Central memory CD8-positive, alpha-beta T cell (primary cell): ENCODE measurements around the gene CMKLR1.

Experiments
- ATAC-seq: fragments of 150-1000 bp; cut with Tn5 transposase; replicated peaks from 2 replicates; pipeline ENCODE4 v1.10.0; 2022; ENCODE audit warnings: mild to moderate bottlenecking, moderate FRiP score, moderate number of reproducible peaks; ENCODE audit not compliant: poor library complexity, severe bottlenecking; ENCODE audit errors: extremely low read depth
- DNase-seq, 2 donors: peaks; one replicate each; pipeline ENCODE4 v3.0.0; 2021; ENCODE audit warnings: low spot score in 2 of 2
- H3K27ac Mint-ChIP-seq: one replicate; pipeline ENCODE4 v1.8.0; 2022; ENCODE audit warnings: low read depth, mild to moderate bottlenecking, moderate library complexity, mixed read lengths
- H3K27me3 Mint-ChIP-seq: one replicate; pipeline ENCODE4 v1.8.0; 2022; ENCODE audit warnings: mixed read lengths
- H3K36me3 Mint-ChIP-seq: one replicate; pipeline ENCODE4 v1.8.0; 2022; ENCODE audit warnings: mild to moderate bottlenecking, moderate library complexity, mixed read lengths; ENCODE audit not compliant: insufficient read depth
- H3K4me1 Mint-ChIP-seq: one replicate; pipeline ENCODE4 v1.8.0; 2022; ENCODE audit warnings: mixed read lengths
- H3K4me3 Mint-ChIP-seq: one replicate; pipeline ENCODE4 v1.8.0; 2022; ENCODE audit warnings: mild to moderate bottlenecking, moderate library complexity, mixed read lengths
- H3K9me3 Mint-ChIP-seq: one replicate; pipeline ENCODE4 v1.8.0; 2022; ENCODE audit warnings: mixed read lengths

Gene CMKLR1

GRCh38 chr12:108325549-108325948 is 13.6 kb downstream of the CMKLR1 start:
- no peaks in the 10 kb centered on the region for H3K27me3 Mint-ChIP-seq
- H3K27ac Mint-ChIP-seq = no peak overlapping the region
- H3K4me1 Mint-ChIP-seq = peaks cover 49% of the 10 kb centered on the region
- ATAC-seq = no peak
- H3K4me3 Mint-ChIP-seq = peak overlapping the region; percentile 50
- H3K36me3 Mint-ChIP-seq = peaks cover 2% of the 10 kb centered on the region
- DNase-seq = no peak
- H3K9me3 Mint-ChIP-seq = no peaks in the 10 kb centered on the region

GRCh38 chr12:108325018-108325358 is 14.1 kb downstream of the CMKLR1 start:
- no peak overlapping the region for H3K27ac Mint-ChIP-seq
- ATAC-seq (no peak), DNase-seq (no peak)
- H3K4me1 Mint-ChIP-seq = peaks cover 46% of the 10 kb centered on the region
- peak overlapping the region; percentile 50 for H3K4me3 Mint-ChIP-seq
- no peaks in the 10 kb centered on the region for H3K9me3 Mint-ChIP-seq
- no peaks in the 10 kb centered on the region for H3K27me3 Mint-ChIP-seq
- peaks cover 2% of the 10 kb centered on the region for H3K36me3 Mint-ChIP-seq

GRCh38 chr12:108324351-108325017 is 14.6 kb downstream of the CMKLR1 start:
- H3K4me3 Mint-ChIP-seq = peak overlapping the region; percentile 50
- H3K36me3 Mint-ChIP-seq = no peaks in the 10 kb centered on the region
- ATAC-seq (no peak), DNase-seq (no peak)
- peaks cover 43% of the 10 kb centered on the region for H3K4me1 Mint-ChIP-seq
- H3K27me3 Mint-ChIP-seq = no peaks in the 10 kb centered on the region
- no peak overlapping the region for H3K27ac Mint-ChIP-seq
- no peaks in the 10 kb centered on the region for H3K9me3 Mint-ChIP-seq

GRCh38 chr12:108323581-108323980 is 15.5 kb downstream of the CMKLR1 start:
- no peaks in the 10 kb centered on the region for H3K36me3 Mint-ChIP-seq
- no peak overlapping the region for H3K4me3 Mint-ChIP-seq
- H3K9me3 Mint-ChIP-seq = no peaks in the 10 kb centered on the region
- DNase-seq (no peak), ATAC-seq (no peak)
- H3K27ac Mint-ChIP-seq = no peak overlapping the region
- peaks cover 43% of the 10 kb centered on the region for H3K4me1 Mint-ChIP-seq
- no peaks in the 10 kb centered on the region for H3K27me3 Mint-ChIP-seq

GRCh38 chr12:108322998-108323397 is 16.1 kb downstream of the CMKLR1 start:
- ATAC-seq (no peak), DNase-seq (no peak)
- Mint-ChIP-seq H3K4me3 (no peak overlapping the region), H3K27me3 (no peaks in the 10 kb centered on the region), H3K4me1 (peaks cover 43% of the 10 kb centered on the region), H3K27ac (no peak overlapping the region), H3K36me3 (no peaks in the 10 kb centered on the region), H3K9me3 (no peaks in the 10 kb centered on the region)

- Mint-ChIP-seq H3K9me3 (no peaks in the 10 kb centered on the region), H3K27me3 (no peaks in the 10 kb centered on the region), H3K36me3 (no peaks in the 10 kb centered on the region), H3K4me1 (peaks cover 33% of the 10 kb centered on the region), H3K4me3 (no peak overlapping the region), H3K27ac (no peak overlapping the region)
- ATAC-seq (no peak), DNase-seq (no peak)
These were observed 17.4 kb downstream of the CMKLR1 start for GRCh38 chr12:108321688-108322087.

GRCh38 chr12:108320507-108321293 is 18.4 kb downstream of the CMKLR1 start:
- no peaks in the 10 kb centered on the region for H3K27me3 Mint-ChIP-seq
- peak overlapping the region; percentile 2 for H3K27ac Mint-ChIP-seq
- ATAC-seq = no peak
- H3K4me3 Mint-ChIP-seq = peak overlapping the region; percentile 14
- peaks cover 2% of the 10 kb centered on the region for H3K36me3 Mint-ChIP-seq
- H3K9me3 Mint-ChIP-seq = no peaks in the 10 kb centered on the region
- no peak for DNase-seq
- peaks cover 33% of the 10 kb centered on the region for H3K4me1 Mint-ChIP-seq

- no peak overlapping the region for H3K4me3 Mint-ChIP-seq
- no peaks in the 10 kb centered on the region for H3K9me3 Mint-ChIP-seq
- no peak overlapping the region for H3K27ac Mint-ChIP-seq
- peaks cover 2% of the 10 kb centered on the region for H3K36me3 Mint-ChIP-seq
- no peaks in the 10 kb centered on the region for H3K27me3 Mint-ChIP-seq
- ATAC-seq (no peak), DNase-seq (no peak)
- peaks cover 21% of the 10 kb centered on the region for H3K4me1 Mint-ChIP-seq
These were observed 19.6 kb downstream of the CMKLR1 start for GRCh38 chr12:108319277-108320234.

GRCh38 chr12:108318472-108319275 is 20.4 kb downstream of the CMKLR1 start:
- Mint-ChIP-seq H3K4me1 (peaks cover 28% of the 10 kb centered on the region), H3K27ac (no peak overlapping the region), H3K4me3 (no peak overlapping the region), H3K27me3 (no peaks in the 10 kb centered on the region), H3K9me3 (no peaks in the 10 kb centered on the region), H3K36me3 (peaks cover 2% of the 10 kb centered on the region)
- ATAC-seq (no peak), DNase-seq (no peak)

GRCh38 chr12:108317308-108318234 is 21.5 kb downstream of the CMKLR1 start:
- Mint-ChIP-seq H3K9me3 (no peaks in the 10 kb centered on the region), H3K27ac (no peak overlapping the region), H3K36me3 (peaks cover 2% of the 10 kb centered on the region), H3K27me3 (no peaks in the 10 kb centered on the region), H3K4me3 (no peak overlapping the region), H3K4me1 (peaks cover 27% of the 10 kb centered on the region)
- DNase-seq = no peak
- ATAC-seq = no peak
